ENCODE measurements around the gene TRPM5. TPM values are rescaled to one million over a fixed set of nuclear protein-coding genes. Genes with fewer than 3 reads are reported as not detected.

The TRPM5 gene
- total RNA-seq, 4 donors from 2014 or later: not detected

DNA sequence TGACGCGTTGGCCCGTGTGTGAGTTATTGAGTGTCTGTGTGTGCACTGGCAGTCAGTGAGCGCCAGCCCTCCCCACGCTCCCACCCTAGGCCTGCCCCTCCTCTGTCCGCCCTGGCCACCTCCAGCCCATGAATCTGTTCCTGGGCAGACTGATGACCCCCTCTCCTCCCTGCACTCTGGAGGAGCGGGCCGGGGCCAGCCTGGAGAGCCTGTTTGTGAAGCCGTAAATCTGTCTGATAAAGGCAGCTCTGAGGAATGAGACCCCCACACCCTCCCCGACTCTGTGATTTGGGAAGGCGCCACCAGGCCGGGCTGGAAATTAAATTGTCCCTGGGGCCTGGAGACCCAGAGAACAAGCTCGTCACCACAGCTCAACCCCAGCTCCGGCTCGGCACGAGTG lies 35.2 kb downstream of the TRPM5 start:
- Histone ChIP-seq H3K27ac (no peak overlapping the region), H3K27me3 (no peaks in the 10 kb centered on the region), H3K4me3 (no peak overlapping the region), H3K4me1 (no peaks in the 10 kb centered on the region), H3K9me3 (no peaks in the 10 kb centered on the region), H3K36me3 (no peaks in the 10 kb centered on the region)
- intact Hi-C loops (cut with DNase I; ENCODE audit: low total_unique reads) (no loop called here), in situ Hi-C loops (cut with MboI; ENCODE audit: low sequenced_read_pairs in 4 of 4) (loop anchor here in 2 of 4 donors (25.0 kb wide), 1 partner anchor 222 kb away; no protein-coding TSS in a partner anchor)
- ATAC-seq (no peak), DNase-seq (no peak)
- TF ChIP-seq, protein P1, sequence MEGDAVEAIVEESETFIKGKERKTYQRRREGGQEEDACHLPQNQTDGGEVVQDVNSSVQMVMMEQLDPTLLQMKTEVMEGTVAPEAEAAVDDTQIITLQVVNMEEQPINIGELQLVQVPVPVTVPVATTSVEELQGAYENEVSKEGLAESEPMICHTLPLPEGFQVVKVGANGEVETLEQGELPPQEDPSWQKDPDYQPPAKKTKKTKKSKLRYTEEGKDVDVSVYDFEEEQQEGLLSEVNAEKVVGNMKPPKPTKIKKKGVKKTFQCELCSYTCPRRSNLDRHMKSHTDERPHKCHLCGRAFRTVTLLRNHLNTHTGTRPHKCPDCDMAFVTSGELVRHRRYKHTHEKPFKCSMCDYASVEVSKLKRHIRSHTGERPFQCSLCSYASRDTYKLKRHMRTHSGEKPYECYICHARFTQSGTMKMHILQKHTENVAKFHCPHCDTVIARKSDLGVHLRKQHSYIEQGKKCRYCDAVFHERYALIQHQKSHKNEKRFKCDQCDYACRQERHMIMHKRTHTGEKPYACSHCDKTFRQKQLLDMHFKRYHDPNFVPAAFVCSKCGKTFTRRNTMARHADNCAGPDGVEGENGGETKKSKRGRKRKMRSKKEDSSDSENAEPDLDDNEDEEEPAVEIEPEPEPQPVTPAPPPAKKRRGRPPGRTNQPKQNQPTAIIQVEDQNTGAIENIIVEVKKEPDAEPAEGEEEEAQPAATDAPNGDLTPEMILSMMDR (IDR thresholded peaks at IDR 0.05 in 4 of 5, conservative IDR thresholded peaks at IDR 0.05 in 1 of 5): no peak
- no peak for TF ChIP-seq POLR2A (IDR thresholded peaks at IDR 0.05)

DNA sequence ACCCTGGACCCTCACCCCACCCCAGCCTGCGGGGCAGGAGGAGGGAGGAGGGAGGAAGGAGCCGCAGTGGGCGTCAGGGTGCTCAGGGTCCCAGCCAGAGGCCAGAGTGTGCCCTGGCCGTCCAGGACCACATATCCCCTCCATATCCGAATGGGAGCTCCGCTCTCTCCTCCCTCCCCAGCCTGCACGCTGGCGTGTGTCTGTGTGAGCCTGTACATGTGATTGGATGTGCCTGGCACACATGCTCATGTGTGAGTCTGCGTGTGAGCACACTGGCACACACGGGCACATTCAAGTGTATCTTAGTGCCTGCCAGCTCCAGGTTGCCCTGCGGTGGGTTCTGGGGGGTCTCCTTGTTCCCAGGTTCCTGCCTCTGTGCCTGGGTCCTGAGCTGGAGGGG lies 35.6 kb downstream of the TRPM5 start:
- TF ChIP-seq, protein P1 (IDR thresholded peaks at IDR 0.05 in 4 of 5, conservative IDR thresholded peaks at IDR 0.05 in 1 of 5): no peak
- TF ChIP-seq POLR2A (IDR thresholded peaks at IDR 0.05): no peak
- in situ Hi-C loops (cut with MboI; ENCODE audit: low sequenced_read_pairs in 4 of 4): loop anchor here in 2 of 4 donors (25.0 kb wide), 1 partner anchor 221 kb away; no protein-coding TSS in a partner anchor

GRCh38 chr11:2406878-2407410 lies 37.4 kb downstream of the TRPM5 start:
- no peak for DNase-seq
- Histone ChIP-seq H3K27me3 (no peaks in the 10 kb centered on the region), H3K9me3 (no peaks in the 10 kb centered on the region), H3K4me1 (peaks cover 5% of the 10 kb centered on the region in 2 donors), H3K36me3 (peaks cover 0 to 15% of the 10 kb centered on the region in 2 donors), H3K4me3 (no peak overlapping the region), H3K27ac (no peak overlapping the region)
- ATAC-seq: no peak
- in situ Hi-C loops (cut with MboI; ENCODE audit: low sequenced_read_pairs in 4 of 4): loop anchor here in 2 of 4 donors (25.0 kb wide), 1 partner anchor 220 kb away; no protein-coding TSS in a partner anchor
- TF ChIP-seq, protein P1 (IDR thresholded peaks at IDR 0.05 in 4 of 5, conservative IDR thresholded peaks at IDR 0.05 in 1 of 5): no peak
- no peak for TF ChIP-seq POLR2A (IDR thresholded peaks at IDR 0.05)
- intact Hi-C loops (cut with DNase I; ENCODE audit: low total_unique reads): no loop called here

More for the DNA sequence above, 35.6 kb downstream of the TRPM5 start:
- DNase-seq: no peak
- no peak for ATAC-seq
- no peaks in the 10 kb centered on the region for H3K4me1 ChIP-seq
- no peak overlapping the region for H3K27ac ChIP-seq
- H3K36me3 ChIP-seq: no peaks in the 10 kb centered on the region
- intact Hi-C loops (cut with DNase I; ENCODE audit: low total_unique reads): no loop called here
- no peaks in the 10 kb centered on the region for H3K9me3 ChIP-seq
- no peak overlapping the region for H3K4me3 ChIP-seq
- no peaks in the 10 kb centered on the region for H3K27me3 ChIP-seq

- no peak for TF ChIP-seq POLR2A (IDR thresholded peaks at IDR 0.05)
- TF ChIP-seq, protein P1 (IDR thresholded peaks at IDR 0.05 in 4 of 5, conservative IDR thresholded peaks at IDR 0.05 in 1 of 5): no peak
- Histone ChIP-seq H3K27me3 (no peaks in the 10 kb centered on the region), H3K4me3 (no peak overlapping the region), H3K36me3 (peaks cover 0 to 15% of the 10 kb centered on the region in 2 donors), H3K27ac (no peak overlapping the region), H3K9me3 (no peaks in the 10 kb centered on the region), H3K4me1 (peaks cover 10% of the 10 kb centered on the region in 2 donors)
- intact Hi-C loops (cut with DNase I; ENCODE audit: low total_unique reads) (no loop called here), in situ Hi-C loops (cut with MboI; ENCODE audit: low sequenced_read_pairs in 4 of 4) (loop anchor here in 2 of 4 donors (25.0 kb wide), 1 partner anchor 219 kb away; no protein-coding TSS in a partner anchor)
- ATAC-seq (no peak), DNase-seq (no peak)
Measured at GRCh38 chr11:2406451-2406850, 37.9 kb downstream of the TRPM5 start.

All from gastrocnemius medialis (tissue), 4 donors.